ENCODE data around the gene WDR7. TPM values are rescaled to one million over a fixed set of nuclear protein-coding genes. Genes with fewer than 3 reads are reported as not detected.

WDR7 gene
- total and polyA plus RNA-seq, 2 of the 4 experiments (the other 2 are of a cell fraction), result 3.7 to 23.3 TPM

- Histone ChIP-seq H3K36me3 (ENCODE audit: control insufficient read depth, insufficient read depth, low read length) (no peaks in the 10 kb centered on the region), H2AK9ac (replicated peaks; ENCODE audit: low read depth, low read length, poor library complexity) (no peak overlapping the region), H3K27ac (ENCODE audit: insufficient read depth, low read length) (no peak overlapping the region), H4K91ac (ENCODE audit: insufficient read depth, low read depth, low read length) (no peak overlapping the region), H3K56ac (ENCODE audit: extremely low read depth, insufficient read depth, low read length) (no peak overlapping the region), H4K20me1 (ENCODE audit: insufficient read depth, low read length) (no peaks in the 10 kb centered on the region), H3K9me3 (ENCODE audit: control insufficient read depth, insufficient read depth, low read length) (no peaks in the 10 kb centered on the region), H3K4ac (ENCODE audit: low read depth, low read length) (no peak overlapping the region), H3K9me1 (ENCODE audit: insufficient read depth, low read length) (no peaks in the 10 kb centered on the region), H2BK20ac (ENCODE audit: low read depth, low read length) (no peak overlapping the region), H3K4me2 (ENCODE audit: low read depth, low read length) (no peak overlapping the region), H2BK120ac (ENCODE audit: low read depth, low read length) (no peak overlapping the region), H3K23ac (ENCODE audit: low read depth, low read length) (no peak overlapping the region), H2AFZ (replicated peaks; ENCODE audit: low read length, poor library complexity) (no peak overlapping the region), H3K4me3 (ENCODE audit: insufficient read depth, low read depth, low read length) (no peak overlapping the region), H3K14ac (replicated peaks; ENCODE audit: low read depth, low read length) (no peak overlapping the region), H2BK15ac (ENCODE audit: low read depth, low read length) (no peak overlapping the region), H3K18ac (ENCODE audit: low read depth, low read length) (no peak overlapping the region), H3K4me1 (ENCODE audit: control insufficient read depth, insufficient read depth, low read length) (no peaks in the 10 kb centered on the region), H3K9ac (ENCODE audit: low read depth, low read length) (no peak overlapping the region), H4K8ac (ENCODE audit: low read depth in 2 of 2, low read length in 2 of 2) (no peak overlapping the region), H3K79me1 (ENCODE audit: low read depth in 1 of 2, low read length in 2 of 2) (no peaks in the 10 kb centered on the region), H2AK5ac (ENCODE audit: low read depth, low read length) (no peak overlapping the region), H4K5ac (ENCODE audit: low read depth, low read length) (no peak overlapping the region), H2BK5ac (ENCODE audit: low read depth, low read length, poor library complexity, severe bottlenecking) (no peak overlapping the region), H3K27me3 (ENCODE audit: control insufficient read depth, insufficient read depth, low read length) (peaks cover 2% of the 10 kb centered on the region)
- CTCF ChIA-PET, result interaction anchor here (0.6 kb wide), 1 partner anchor 51 kb away, joined by 3 read pairs; no protein-coding TSS in a partner anchor
- TF ChIP-seq MXI1 (IDR thresholded peaks at IDR 0.05; ENCODE audit: borderline replicate concordance, low read depth, low read length) (no peak), USF2 (IDR thresholded peaks at IDR 0.05; ENCODE audit: low read depth, low read length) (no peak), MAFK (IDR thresholded peaks at IDR 0.05; ENCODE audit: low read depth, low read length) (no peak), CTCF (conservative IDR thresholded peaks at IDR 0.05; ENCODE audit: low read depth, low read length) (no peak), POLR2A (IDR thresholded peaks at IDR 0.05; ENCODE audit: low read depth, low read length) (no peak), NFE2L2 (IDR thresholded peaks at IDR 0.05; ENCODE audit: low read depth, low read length) (no peak), BHLHE40 (IDR thresholded peaks at IDR 0.05; ENCODE audit: low read depth, low read length) (no peak), ELK1 (IDR thresholded peaks at IDR 0.05; ENCODE audit: borderline replicate concordance, low read depth, low read length) (no peak), RAD21 (IDR thresholded peaks at IDR 0.05; ENCODE audit: low read length) (no peak), FOS (IDR thresholded peaks at IDR 0.05; ENCODE audit: low read depth, low read length) (no peak), RFX5 (IDR thresholded peaks at IDR 0.05; ENCODE audit: low read depth, low read length) (no peak), CEBPB (IDR thresholded peaks at IDR 0.05; ENCODE audit: low read depth, low read length) (no peak), RCOR1 (IDR thresholded peaks at IDR 0.05; ENCODE audit: insufficient replicate concordance, low read length) (no peak), MAZ (IDR thresholded peaks at IDR 0.05; ENCODE audit: borderline replicate concordance, low read depth, low read length) (no peak), CHD1 (IDR thresholded peaks at IDR 0.05; ENCODE audit: low read depth, low read length) (no peak), SMC3 (IDR thresholded peaks at IDR 0.05; ENCODE audit: low read depth, low read length) (no peak)
- in situ Hi-C loops (cut with MboI; ENCODE audit: low sequenced_read_pairs), result no loop called here
- DNase-seq (no peak), ATAC-seq (ENCODE audit: low read depth) (no peak)
- BruUV-seq (replicated peaks), result no TSS peak
- WGBS, 2 experiments (ENCODE audit: extremely low coverage in 2 of 2, insufficient read length in 1 of 2), result no CpG with 5 or more reads among the region's 4 CpGs
- POLR2A ChIA-PET (ENCODE audit: unreplicated experiment), result no interaction called here
- intact Hi-C loops (cut with micrococcal nuclease), result no loop called here
- dilution Hi-C loops (cut with HindIII; ENCODE audit: low sequenced_read_pairs, unreplicated experiment), result no loop called here
Observed at GRCh38 chr18:57058734-57059133, 407.6 kb downstream of the WDR7 start.
